ENCODE data around the gene MEGF6. TPM values are rescaled to one million over a fixed set of nuclear protein-coding genes. Genes with fewer than 3 reads are reported as not detected.

The MEGF6 gene
- total and polyA plus RNA-seq, 2 of the 8 experiments (the other 6 are each of a cell fraction or from before 2014, with no cell fraction given): 4.1 to 14.8 TPM

DNA sequence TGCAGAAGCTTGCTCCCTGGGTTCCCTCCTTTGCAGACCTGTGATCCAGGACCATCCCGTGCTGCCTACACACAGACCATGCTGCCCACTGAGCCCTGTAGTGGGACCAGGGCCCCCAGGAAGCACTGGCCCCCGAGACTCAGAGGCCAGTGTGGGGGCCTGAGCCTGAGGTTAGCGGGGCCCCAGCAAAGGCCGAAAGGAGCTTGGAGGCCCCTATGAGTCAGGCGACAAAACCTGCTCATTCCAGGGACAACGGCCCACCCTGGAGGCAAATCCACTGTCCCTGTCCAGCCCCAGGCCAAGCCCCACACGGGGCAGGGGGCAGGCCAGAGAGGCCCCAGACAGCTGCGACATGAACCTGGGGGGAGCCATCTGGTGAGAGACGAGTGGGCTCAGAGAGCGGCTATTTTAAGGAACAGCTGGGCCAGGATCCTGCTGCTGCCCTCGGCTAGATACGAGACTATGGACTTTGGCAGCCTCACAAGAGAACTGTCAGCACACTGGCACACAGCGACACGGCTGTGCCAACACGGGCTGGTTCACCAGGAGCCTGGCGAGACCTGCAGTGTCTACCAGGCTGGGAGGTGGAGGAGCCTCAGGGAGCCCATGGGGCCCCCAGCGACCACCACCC lies 82.1 kb downstream of the MEGF6 start:
- Histone ChIP-seq H2BK5ac (ENCODE audit: low read depth, low read length) (no peak overlapping the region), H3K23me2 (ENCODE audit: low read depth, low read length) (peaks cover 9% of the 10 kb centered on the region), H3K9ac (replicated peaks in 1 of 4; ENCODE audit: extremely low read depth in 1 of 4, low read depth in 3 of 4, low read length in 3 of 4) (no peak overlapping the region; a peak in 2 of 7 replicates), H2BK15ac (ENCODE audit: low read length) (no peak overlapping the region), H3K14ac (ENCODE audit: insufficient read length) (no peak overlapping the region), H3K27ac (ENCODE audit: low read depth, low read length) (no peak overlapping the region), H3K79me1 (ENCODE audit: low read depth, low read length) (no peaks in the 10 kb centered on the region), H3K4me1 (replicated peaks in 1 of 4; ENCODE audit: control insufficient read depth in 3 of 4, insufficient read depth in 4 of 4, low read length in 3 of 4) (peaks cover 0 to 13% (median 8%) of the 10 kb centered on the region in 4 experiments; a peak in 6 of 7 replicates), H2BK20ac (ENCODE audit: low read length) (no peak overlapping the region), H3K4ac (replicated peaks; ENCODE audit: insufficient read length, low read depth, low read length) (no peak overlapping the region), H2AFZ (ENCODE audit: low read length) (no peak overlapping the region), H4K5ac (ENCODE audit: insufficient read length, low read depth, low read length) (no peak overlapping the region), H4K8ac (ENCODE audit: extremely low read depth, insufficient read depth, low read length) (no peak overlapping the region; the same call in 1 of the 2 replicates), H2AK5ac (ENCODE audit: low read depth, low read length) (no peak overlapping the region), H2BK120ac (replicated peaks; ENCODE audit: low read depth, low read length) (no peak overlapping the region), H3K36me3 (ENCODE audit: control insufficient read depth in 2 of 4, insufficient read depth in 4 of 4, low read length in 3 of 4) (no peaks in the 10 kb centered on the region), H3K56ac (replicated peaks; ENCODE audit: insufficient read length, low read depth, low read length) (no peak overlapping the region), H3K18ac (ENCODE audit: extremely low read depth, low read length) (no peak overlapping the region), H2BK12ac (ENCODE audit: low read depth, low read length) (no peak overlapping the region), H4K91ac (replicated peaks; ENCODE audit: insufficient read length, low read length) (no peak overlapping the region), H3K4me2 (ENCODE audit: insufficient read depth in 1 of 2, low read depth in 2 of 2, low read length in 2 of 2) (no peak overlapping the region), H3K23ac (ENCODE audit: insufficient read length) (no peak overlapping the region), H4K20me1 (replicated peaks in 1 of 2; ENCODE audit: control insufficient read depth in 1 of 2, insufficient read depth in 2 of 2, low read length in 2 of 2) (peaks cover 8 to 40% of the 10 kb centered on the region in 2 experiments), H3K4me3 (ENCODE audit: extremely low read depth in 1 of 4, insufficient read depth in 2 of 4, low read depth in 3 of 4, low read length in 4 of 4) (no peak overlapping the region), H3K79me2 (ENCODE audit: control insufficient read depth in 1 of 2, insufficient read depth in 2 of 2, low read length in 2 of 2) (no peaks in the 10 kb centered on the region), H3K9me3 (ENCODE audit: insufficient read depth in 2 of 2, low read depth in 1 of 2, low read length in 1 of 2) (no peaks in the 10 kb centered on the region), H3K27me3 (replicated peaks in 1 of 4; ENCODE audit: control insufficient read depth in 3 of 4, extremely low read depth in 1 of 4, insufficient read depth in 3 of 4, low read length in 3 of 4) (peaks cover 0 to 30% (median 27%) of the 10 kb centered on the region in 4 experiments; a peak in 6 of 7 replicates)
- CTCF ChIA-PET (ENCODE audit: partially characterized antibody): interaction anchor here (0.8 to 7.1 kb wide), 12 partner anchors 12 to 90 kb away, joined by 3 to 43 read pairs (median 6); no protein-coding TSS in a partner anchor
- TF ChIP-seq EGR1 (IDR thresholded peaks at IDR 0.05; ENCODE audit: borderline replicate concordance, low read depth, low read length) (no peak), KDM5A (IDR thresholded peaks at IDR 0.05; ENCODE audit: low read length) (no peak), PHF8 (conservative IDR thresholded peaks at IDR 0.05; ENCODE audit: low read depth, low read length) (no peak), RAD21 (IDR thresholded peaks at IDR 0.05 in 1 of 2, conservative IDR thresholded peaks at IDR 0.05 in 1 of 2; ENCODE audit: low read depth in 2 of 2, low read length in 2 of 2) (no peak), ZNF274 (IDR thresholded peaks at IDR 0.05; ENCODE audit: borderline replicate concordance, extremely low read depth, low read length) (no peak), SAP30 (IDR thresholded peaks at IDR 0.05; ENCODE audit: insufficient read depth, insufficient replicate concordance, low read length) (no peak), RFX5 (IDR thresholded peaks at IDR 0.05; ENCODE audit: borderline replicate concordance, low read depth, low read length) (no peak)
- POLR2A ChIA-PET (ENCODE audit: partially characterized antibody): interaction anchor here (0.9 kb wide), 1 partner anchor 264 kb away, joined by 3 read pairs; no protein-coding TSS in a partner anchor
- FAIRE-seq (no peak), DNase-seq (ENCODE audit: low read depth in 1 of 2, low spot score in 2 of 2) (no peak)
- WGBS, 2 experiments (ENCODE audit: extremely low coverage in 1 of 2, insufficient coverage in 1 of 2, insufficient read length in 1 of 2, insufficient replicate concordance in 2 of 2, low coverage in 1 of 2, low lambda C conversion rate in 2 of 2, missing lambda C conversion rate in 1 of 2): 93% methylated on average over 17 of the region's 17 CpGs; no CpG with 5 or more reads in 1 of the 2 experiments

All from H1 (cell line).